GM12878 (cell line): Measurements from ENCODE around the gene DMXL2.
"Not testable (repeated sequence)": the region's sequence is repeated elsewhere in the genome, so short reads cannot be mapped to it uniquely, and the experiment has no call there.

Experiments used
- BCL3 ChIP-seq: IDR thresholded peaks from 2 replicates; pipeline ENCODE4 v1.6.1; 2011; ENCODE audit warnings: borderline replicate concordance, low read depth, mild to moderate bottlenecking, moderate library complexity, low read length; ENCODE audit not compliant: insufficient read depth, poor library complexity, severe bottlenecking
- BCLAF1 ChIP-seq: fragments of 450-650 bp; IDR thresholded peaks from 2 replicates; pipeline ENCODE4 v1.6.1; 2017; ENCODE audit warnings: antibody characterized with exemption, mild to moderate bottlenecking, moderate library complexity
- CREB1 ChIP-seq: IDR thresholded peaks from 2 replicates; pipeline ENCODE4 v1.6.1; 2012; ENCODE audit warnings: low read depth, mild to moderate bottlenecking, inconsistent platforms
- EP300 ChIP-seq, 2 experiments: fragments of 150-350 bp in 1 of 2; IDR thresholded peaks; 2 replicates each; pipeline ENCODE4 v1.6.1; 2011 to 2012; ENCODE audit warnings: low read depth in 2 of 2, low read length in 2 of 2, borderline replicate concordance in 1 of 2, improper control_type of control experiment in 1 of 2, inconsistent platforms in 1 of 2; ENCODE audit not compliant: control insufficient read depth in 1 of 2
- EZH2 ChIP-seq: IDR thresholded peaks from 2 replicates; pipeline ENCODE4 v1.6.1; 2012; ENCODE audit warnings: low read depth, mild to moderate bottlenecking, control low read depth, inconsistent platforms, low read length, borderline replicate concordance; ENCODE audit not compliant: control insufficient read depth
- FOXK2 ChIP-seq: fragments of 450-650 bp; IDR thresholded peaks from 2 replicates; pipeline ENCODE4 v1.6.1; 2017; ENCODE audit warnings: mild to moderate bottlenecking, moderate library complexity
- NFYB ChIP-seq: IDR thresholded peaks from 2 replicates; pipeline ENCODE4 v1.6.1; 2011; ENCODE audit warnings: low read depth, mild to moderate bottlenecking, low read length, improper control_type of control experiment, moderate library complexity; ENCODE audit not compliant: insufficient read depth
- POLR2A ChIP-seq: IDR thresholded peaks from 2 replicates; pipeline ENCODE4 v1.6.1; 2011; ENCODE audit warnings: low read depth, mild to moderate bottlenecking, low read length
- POU2F2 ChIP-seq: IDR thresholded peaks from 3 replicates; pipeline ENCODE4 v1.6.1; 2011; ENCODE audit warnings: low read depth, mild to moderate bottlenecking, low read length, borderline replicate concordance
- SUPT20H ChIP-seq: IDR thresholded peaks from 2 replicates; pipeline ENCODE4 v1.6.1; 2011; ENCODE audit warnings: low read depth, mild to moderate bottlenecking, low read length, moderate library complexity, borderline replicate concordance; ENCODE audit not compliant: control insufficient read depth
- ZNF592 ChIP-seq: fragments of 450-650 bp; IDR thresholded peaks from 2 replicates; pipeline ENCODE4 v1.6.1; 2017; ENCODE audit warnings: mild to moderate bottlenecking, moderate library complexity
- TF ChIP-seq, protein P1 (sequence below), 3 experiments: IDR thresholded peaks in 2 of 3; conservative IDR thresholded peaks in 1 of 3; 2 replicates each; pipeline ENCODE4 v1.5.1; 2011; ENCODE audit warnings: low read depth in 3 of 3, low read length in 3 of 3, mild to moderate bottlenecking in 3 of 3, control low read depth in 2 of 3, moderate library complexity in 2 of 3, inconsistent platforms in 1 of 3, mixed read lengths in 1 of 3; ENCODE audit not compliant: control insufficient read depth in 2 of 3, insufficient read depth in 1 of 3; ENCODE audit errors: extremely low read depth in 1 of 3
- TF ChIP-seq, protein P2 (sequence below): IDR thresholded peaks from 2 replicates; pipeline ENCODE4 v1.6.1; 2011; ENCODE audit warnings: mild to moderate bottlenecking, low read depth, low read length, moderate library complexity; ENCODE audit not compliant: insufficient replicate concordance

DNA sequence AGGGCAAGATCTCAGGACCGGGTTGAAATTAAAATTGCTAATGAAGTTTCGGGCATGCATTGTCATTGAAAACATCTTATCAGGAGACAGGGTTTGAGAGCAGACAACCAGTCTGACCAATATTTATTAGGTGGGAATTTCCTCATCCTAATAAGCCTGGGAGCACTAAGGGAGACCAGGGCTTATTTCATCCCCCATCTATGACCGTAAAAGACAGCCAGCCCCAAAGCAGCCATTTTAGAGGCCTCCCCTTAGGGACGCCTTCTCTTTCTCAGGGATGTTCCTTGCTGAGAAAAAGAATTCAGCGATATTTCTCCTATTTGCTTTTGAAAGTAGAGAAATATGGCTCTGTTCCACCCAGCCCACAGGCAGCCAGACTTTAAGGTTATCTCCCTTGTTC, 9.9 kb downstream of the DMXL2 start:
- TF ChIP-seq NFYB; SUPT20H; CREB1; EZH2; BCLAF1; ZNF592; EP300 (IDR thresholded peaks at IDR 0.05; ENCODE audit: borderline replicate concordance in 1 of 2, control insufficient read depth in 1 of 2, low read depth in 2 of 2, low read length in 2 of 2); POLR2A; FOXK2; BCL3; POU2F2: not testable (repeated sequence)
- TF ChIP-seq, protein P1, sequence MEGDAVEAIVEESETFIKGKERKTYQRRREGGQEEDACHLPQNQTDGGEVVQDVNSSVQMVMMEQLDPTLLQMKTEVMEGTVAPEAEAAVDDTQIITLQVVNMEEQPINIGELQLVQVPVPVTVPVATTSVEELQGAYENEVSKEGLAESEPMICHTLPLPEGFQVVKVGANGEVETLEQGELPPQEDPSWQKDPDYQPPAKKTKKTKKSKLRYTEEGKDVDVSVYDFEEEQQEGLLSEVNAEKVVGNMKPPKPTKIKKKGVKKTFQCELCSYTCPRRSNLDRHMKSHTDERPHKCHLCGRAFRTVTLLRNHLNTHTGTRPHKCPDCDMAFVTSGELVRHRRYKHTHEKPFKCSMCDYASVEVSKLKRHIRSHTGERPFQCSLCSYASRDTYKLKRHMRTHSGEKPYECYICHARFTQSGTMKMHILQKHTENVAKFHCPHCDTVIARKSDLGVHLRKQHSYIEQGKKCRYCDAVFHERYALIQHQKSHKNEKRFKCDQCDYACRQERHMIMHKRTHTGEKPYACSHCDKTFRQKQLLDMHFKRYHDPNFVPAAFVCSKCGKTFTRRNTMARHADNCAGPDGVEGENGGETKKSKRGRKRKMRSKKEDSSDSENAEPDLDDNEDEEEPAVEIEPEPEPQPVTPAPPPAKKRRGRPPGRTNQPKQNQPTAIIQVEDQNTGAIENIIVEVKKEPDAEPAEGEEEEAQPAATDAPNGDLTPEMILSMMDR (IDR thresholded peaks at IDR 0.05 in 2 of 3, conservative IDR thresholded peaks at IDR 0.05 in 1 of 3; ENCODE audit: control insufficient read depth in 2 of 3, extremely low read depth in 1 of 3, insufficient read depth in 1 of 3, low read depth in 3 of 3, low read length in 3 of 3): not testable (repeated sequence)
- TF ChIP-seq, protein P2, sequence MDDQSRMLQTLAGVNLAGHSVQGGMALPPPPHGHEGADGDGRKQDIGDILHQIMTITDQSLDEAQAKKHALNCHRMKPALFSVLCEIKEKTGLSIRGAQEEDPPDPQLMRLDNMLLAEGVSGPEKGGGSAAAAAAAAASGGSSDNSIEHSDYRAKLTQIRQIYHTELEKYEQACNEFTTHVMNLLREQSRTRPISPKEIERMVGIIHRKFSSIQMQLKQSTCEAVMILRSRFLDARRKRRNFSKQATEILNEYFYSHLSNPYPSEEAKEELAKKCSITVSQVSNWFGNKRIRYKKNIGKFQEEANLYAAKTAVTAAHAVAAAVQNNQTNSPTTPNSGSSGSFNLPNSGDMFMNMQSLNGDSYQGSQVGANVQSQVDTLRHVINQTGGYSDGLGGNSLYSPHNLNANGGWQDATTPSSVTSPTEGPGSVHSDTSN: not testable (repeated sequence)
